Gastrocnemius medialis (tissue), 4 donors: ENCODE measurements around the gene CXADR. TPM values are rescaled to one million over a fixed set of nuclear protein-coding genes. Genes with fewer than 3 reads are reported as not detected.

Source experiments
- ATAC-seq, 2 donors: fragments of 150-250 bp; one replicate each; pipeline ENCODE4 v1.9.1; 2016
- DNase-seq, 2 donors: peaks; one replicate each; pipeline ENCODE4 v3.0.0-alpha.2; 2019
- H3K27ac ChIP-seq, 4 donors: fragments of 200-600 bp; sonication (generic); 1 replicate in 1 of 4; 2 replicates in 3 of 4; pipeline ENCODE4 v1.5.1; 2016 to 2018; ENCODE audit warnings: mild to moderate bottlenecking in 2 of 4, moderate library complexity in 1 of 4
- H3K27me3 ChIP-seq, 3 donors: fragments of 200-600 bp; sonication (generic) in 2 of 3; 1 replicate in 1 of 3; 2 replicates in 2 of 3; pipeline versions ENCODE4 v1.5.1 to v1.6.0; 2016 to 2019; ENCODE audit warnings: mild to moderate bottlenecking in 1 of 3, moderate library complexity in 1 of 3
- H3K36me3 ChIP-seq, 2 donors: fragments of 200-600 bp; sonication (generic) in 1 of 2; one replicate each; pipeline ENCODE4 v1.5.1; 2017 to 2018
- H3K4me1 ChIP-seq, 2 donors: fragments of 200-600 bp; sonication (generic) in 1 of 2; one replicate each; pipeline ENCODE4 v1.5.1; 2016 to 2017; ENCODE audit warnings: mild to moderate bottlenecking in 2 of 2
- H3K4me3 ChIP-seq, 4 donors: fragments of 200-600 bp; sonication (generic) in 3 of 4; 1 replicate in 1 of 4; 2 replicates in 3 of 4; pipeline ENCODE4 v1.5.1; 2016 to 2019; ENCODE audit warnings: mild to moderate bottlenecking in 2 of 4
- H3K9me3 ChIP-seq, 3 donors: fragments of 200-600 bp; sonication (generic) in 2 of 3; 1 replicate in 1 of 3; 2 replicates in 2 of 3; pipeline ENCODE4 v1.5.1; 2016 to 2019
- POLR2A ChIP-seq, 2 donors: fragments of 450-650 bp; IDR thresholded peaks; one replicate each; pipeline ENCODE4 v1.6.1; 2017; ENCODE audit warnings: antibody characterized with exemption in 2 of 2, mild to moderate bottlenecking in 2 of 2, moderate library complexity in 2 of 2
- in situ Hi-C, 4 donors: fragments of 200-750 bp; cut with MboI; loops; one replicate each; pipeline versions ENCODE4 v1.15.0 to v1.8.0; 2017; ENCODE audit warnings: low sequenced_read_pairs in 4 of 4
- intact Hi-C: fragments of 100-400 bp; cut with DNase I; formaldehyde crosslinking; loops from one replicate; pipeline ENCODE4 v1.15.1; 2023; ENCODE audit warnings: low total_unique reads
- total RNA-seq, 4 donors: library from RNA; depleted of rRNA; stranded (reverse); fragments of >200 nt; gene quantifications; one replicate each; pipeline versions ENCODE4 v1.1.0 to v1.2.3, GENCODE V29; 2016
- TF ChIP-seq, protein P1 (sequence below), 5 experiments: fragments of 450-650 bp in 3 of 5; fragments of 200-600 bp in 2 of 5; sonication (generic) in 2 of 5; IDR thresholded peaks in 4 of 5; conservative IDR thresholded peaks in 1 of 5; 1 replicate in 4 of 5; 2 replicates in 1 of 5; pipeline ENCODE4 v1.5.1; 2016 to 2019; ENCODE audit warnings: antibody characterized with exemption in 5 of 5, mild to moderate bottlenecking in 3 of 5, moderate library complexity in 3 of 5

CXADR gene
- total RNA-seq, 4 donors from 2014 or later = 0.35 to 0.68 TPM; not detected in 2

DNA sequence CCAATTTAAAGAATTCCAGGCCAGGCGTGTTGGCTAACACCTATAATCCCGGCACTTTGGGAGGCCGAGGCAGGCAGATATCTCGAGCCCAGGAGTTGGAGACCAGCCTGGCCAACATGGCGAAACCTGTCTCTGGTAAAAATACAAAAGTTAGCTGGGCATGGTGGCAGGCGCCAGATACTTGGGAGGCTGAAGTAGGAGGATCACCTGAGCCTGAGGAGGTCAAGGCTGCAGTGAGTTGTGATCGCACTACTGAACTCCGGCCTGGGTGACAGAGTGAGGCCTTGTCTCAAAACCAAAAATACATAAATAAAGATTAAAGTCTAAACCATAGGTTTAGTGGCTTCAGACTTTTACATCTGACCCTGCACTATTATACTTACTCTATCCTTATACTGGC, 67.5 kb downstream of the CXADR start:
- Histone ChIP-seq H3K4me3 (no peak overlapping the region), H3K9me3 (no peaks in the 10 kb centered on the region), H3K27ac (no peak overlapping the region), H3K36me3 (no peaks in the 10 kb centered on the region), H3K27me3 (no peaks in the 10 kb centered on the region), H3K4me1 (no peaks in the 10 kb centered on the region)
- in situ Hi-C loops (loop anchor here in 1 of 4 donors (10.0 kb wide), 1 partner anchor 196 kb away; no protein-coding TSS in a partner anchor), intact Hi-C loops (no loop called here)
- ATAC-seq (no peak), DNase-seq (no peak)
- TF ChIP-seq, protein P1, sequence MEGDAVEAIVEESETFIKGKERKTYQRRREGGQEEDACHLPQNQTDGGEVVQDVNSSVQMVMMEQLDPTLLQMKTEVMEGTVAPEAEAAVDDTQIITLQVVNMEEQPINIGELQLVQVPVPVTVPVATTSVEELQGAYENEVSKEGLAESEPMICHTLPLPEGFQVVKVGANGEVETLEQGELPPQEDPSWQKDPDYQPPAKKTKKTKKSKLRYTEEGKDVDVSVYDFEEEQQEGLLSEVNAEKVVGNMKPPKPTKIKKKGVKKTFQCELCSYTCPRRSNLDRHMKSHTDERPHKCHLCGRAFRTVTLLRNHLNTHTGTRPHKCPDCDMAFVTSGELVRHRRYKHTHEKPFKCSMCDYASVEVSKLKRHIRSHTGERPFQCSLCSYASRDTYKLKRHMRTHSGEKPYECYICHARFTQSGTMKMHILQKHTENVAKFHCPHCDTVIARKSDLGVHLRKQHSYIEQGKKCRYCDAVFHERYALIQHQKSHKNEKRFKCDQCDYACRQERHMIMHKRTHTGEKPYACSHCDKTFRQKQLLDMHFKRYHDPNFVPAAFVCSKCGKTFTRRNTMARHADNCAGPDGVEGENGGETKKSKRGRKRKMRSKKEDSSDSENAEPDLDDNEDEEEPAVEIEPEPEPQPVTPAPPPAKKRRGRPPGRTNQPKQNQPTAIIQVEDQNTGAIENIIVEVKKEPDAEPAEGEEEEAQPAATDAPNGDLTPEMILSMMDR (IDR thresholded peaks at IDR 0.05 in 4 of 5, conservative IDR thresholded peaks at IDR 0.05 in 1 of 5) = no peak
- TF ChIP-seq POLR2A (IDR thresholded peaks at IDR 0.05) = no peak

DNA sequence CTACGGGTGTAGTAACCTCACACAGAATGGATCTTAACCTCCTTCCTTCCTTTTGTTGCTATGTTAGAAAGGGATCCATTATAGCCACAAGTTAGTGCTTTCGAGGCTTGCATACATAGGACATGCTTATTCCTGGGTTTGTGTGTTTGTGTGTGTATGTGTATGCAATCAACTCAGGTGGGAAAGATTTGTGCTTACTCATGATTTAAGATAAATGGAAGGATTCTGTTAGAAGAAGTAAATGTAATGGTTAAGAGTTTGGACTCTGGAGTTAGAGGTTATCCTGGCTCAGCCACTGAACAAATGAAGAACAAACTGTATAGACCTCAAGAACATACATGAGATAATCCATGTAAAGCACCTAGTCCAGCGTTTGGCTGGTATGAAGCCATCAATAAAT, 71.1 kb downstream of the CXADR start:
- intact Hi-C loops (loop anchor here (2.0 kb wide), 1 partner anchor 197 kb away; no protein-coding TSS in a partner anchor), in situ Hi-C loops (loop anchor here in 1 of 4 donors (10.0 kb wide), 1 partner anchor 199 kb away; no protein-coding TSS in a partner anchor)
- no peaks in the 10 kb centered on the region for H3K27me3 ChIP-seq
- DNase-seq (no peak), ATAC-seq (no peak)
- no peaks in the 10 kb centered on the region for H3K36me3 ChIP-seq
- no peaks in the 10 kb centered on the region for H3K9me3 ChIP-seq
- no peak overlapping the region for H3K27ac ChIP-seq
- TF ChIP-seq, protein P1 (IDR thresholded peaks at IDR 0.05 in 4 of 5, conservative IDR thresholded peaks at IDR 0.05 in 1 of 5) = no peak
- no peak for TF ChIP-seq POLR2A (IDR thresholded peaks at IDR 0.05)
- H3K4me3 ChIP-seq = no peak overlapping the region
- H3K4me1 ChIP-seq = no peaks in the 10 kb centered on the region

DNA sequence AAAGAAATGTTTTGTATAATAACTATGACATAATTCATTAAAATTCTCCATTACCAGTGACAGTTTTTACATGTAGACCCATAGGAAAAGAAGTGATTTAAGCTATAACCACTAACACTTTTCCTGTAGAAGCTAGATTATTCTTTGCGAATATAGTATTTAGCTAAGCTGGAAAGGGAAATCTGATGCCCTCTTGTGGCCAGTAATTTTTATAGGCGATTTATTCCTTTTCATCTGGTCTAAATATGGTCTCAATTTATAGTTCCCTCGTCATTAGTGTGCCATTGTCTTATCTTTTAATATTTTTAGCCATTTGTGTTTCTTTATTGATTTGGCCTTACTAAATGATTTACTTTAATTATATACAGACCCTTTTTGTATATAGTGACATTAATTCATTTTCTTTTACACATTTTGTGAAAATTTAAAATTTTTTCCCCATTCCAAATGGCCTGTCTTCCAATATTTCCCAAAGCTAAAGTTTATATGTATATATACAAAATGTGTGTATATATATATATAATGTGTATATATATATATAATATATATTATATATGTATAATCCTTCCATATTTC, 73.1 kb downstream of the CXADR start:
- H3K4me1 ChIP-seq = no peaks in the 10 kb centered on the region
- no peaks in the 10 kb centered on the region for H3K27me3 ChIP-seq
- DNase-seq (no peak), ATAC-seq (no peak)
- intact Hi-C loops (loop anchor here (2.0 kb wide), 1 partner anchor 199 kb away; no protein-coding TSS in a partner anchor), in situ Hi-C loops (loop anchor here in 1 of 4 donors (10.0 kb wide), 1 partner anchor 201 kb away; no protein-coding TSS in a partner anchor)
- H3K27ac ChIP-seq = no peak overlapping the region
- no peaks in the 10 kb centered on the region for H3K36me3 ChIP-seq
- H3K4me3 ChIP-seq = no peak overlapping the region
- TF ChIP-seq, protein P1 (IDR thresholded peaks at IDR 0.05 in 4 of 5, conservative IDR thresholded peaks at IDR 0.05 in 1 of 5) = peak in 2 of 5 experiments; percentile 39 to 46
- no peak for TF ChIP-seq POLR2A (IDR thresholded peaks at IDR 0.05)
- H3K9me3 ChIP-seq = no peaks in the 10 kb centered on the region

DNA sequence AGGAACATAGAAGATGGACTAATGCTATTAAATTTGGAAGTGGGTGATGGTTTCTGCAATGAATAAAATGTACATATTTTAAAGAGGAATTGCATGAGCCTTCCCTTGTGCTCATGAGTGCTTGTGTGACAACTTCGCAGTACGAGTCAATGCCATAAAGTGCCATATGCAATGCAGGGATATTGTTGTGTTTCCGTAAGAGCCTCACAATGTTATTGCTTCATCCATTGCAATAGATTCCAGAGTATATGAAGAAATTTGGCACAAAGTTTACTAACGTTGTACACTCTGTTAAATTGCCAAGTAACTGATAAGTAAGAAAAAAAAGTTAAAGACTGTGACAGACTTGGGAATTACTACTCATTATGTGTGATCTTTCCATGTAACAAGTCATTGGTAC, 77.6 kb downstream of the CXADR start:
- DNase-seq (no peak), ATAC-seq (no peak)
- in situ Hi-C loops (no loop called here), intact Hi-C loops (no loop called here)
- Histone ChIP-seq H3K36me3 (peaks cover 0 to 10% of the 10 kb centered on the region in 2 donors), H3K9me3 (no peaks in the 10 kb centered on the region), H3K4me3 (no peak overlapping the region), H3K27ac (no peak overlapping the region), H3K4me1 (no peaks in the 10 kb centered on the region), H3K27me3 (no peaks in the 10 kb centered on the region)
- TF ChIP-seq POLR2A (IDR thresholded peaks at IDR 0.05) = no peak
- TF ChIP-seq, protein P1 (IDR thresholded peaks at IDR 0.05 in 4 of 5, conservative IDR thresholded peaks at IDR 0.05 in 1 of 5) = no peak
